ENCODE results near the gene TTC16. TPM values are rescaled to one million over a fixed set of nuclear protein-coding genes. Genes with fewer than 3 reads are reported as not detected.
A peak's percentile ranks its signal among the peaks of the same experiment; 100 is the strongest.
"Not testable (repeated sequence)": the region's sequence is repeated elsewhere in the genome, so short reads cannot be mapped to it uniquely, and the experiment has no call there.

TTC16 gene
- polyA plus RNA-seq, 3 donors, result 0.05 to 0.06 TPM; not detected in 1

DNA sequence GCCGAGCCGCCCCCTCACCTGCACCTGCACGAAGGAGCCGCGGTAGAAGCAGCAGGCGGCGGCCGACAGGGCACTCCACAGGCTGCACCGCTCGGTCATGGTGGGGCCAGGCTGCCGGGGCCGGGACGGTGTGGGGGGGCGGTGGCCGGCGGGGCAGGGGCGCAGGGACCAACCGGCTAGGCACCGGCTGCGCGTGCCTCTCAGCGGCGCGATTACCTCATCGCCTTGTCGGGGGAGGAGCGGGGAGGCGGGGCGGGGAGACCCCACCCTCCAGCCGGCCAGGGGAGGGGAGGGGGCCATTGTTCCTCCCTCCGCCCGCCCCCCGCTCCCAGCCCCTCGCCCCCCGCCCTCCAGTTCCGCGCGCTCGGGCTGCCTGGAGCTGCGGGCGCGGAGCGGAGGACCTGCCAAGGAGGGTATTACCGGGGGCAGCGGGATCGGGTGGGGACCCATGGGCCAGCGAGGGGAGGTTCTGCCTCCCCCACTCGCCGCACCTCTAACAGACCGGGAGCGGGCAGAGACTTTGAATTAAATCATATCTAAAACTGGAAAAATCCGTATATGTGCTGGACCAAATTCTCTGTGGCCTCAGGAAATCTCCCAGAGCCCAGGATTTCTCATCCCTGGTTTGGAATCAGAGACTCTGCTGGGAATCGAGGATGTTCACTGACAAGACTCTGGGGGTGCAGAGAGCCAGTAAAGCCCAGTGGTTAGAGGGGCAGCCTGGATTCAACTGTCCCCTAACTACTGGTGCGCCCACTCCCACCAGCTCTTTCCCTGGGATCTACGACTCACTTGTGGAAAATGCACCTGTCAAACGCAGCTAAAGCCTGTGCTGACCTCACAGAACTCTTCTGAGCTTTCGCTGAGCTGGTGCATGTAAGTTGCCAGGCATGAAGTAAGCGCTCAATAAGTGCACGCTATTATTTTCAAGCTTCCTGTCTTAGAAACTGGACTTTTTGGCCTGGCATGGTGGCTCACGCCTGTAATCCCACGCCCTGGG is 39.5 kb downstream of the TTC16 start:
- H3K27ac ChIP-seq (ENCODE audit: low read depth, low read length), result no peak overlapping the region
- WGBS, 3 donors, result 24 to 54% (median 51%) methylated on average over 35 to 61 of the region's 61 CpGs

DNA sequence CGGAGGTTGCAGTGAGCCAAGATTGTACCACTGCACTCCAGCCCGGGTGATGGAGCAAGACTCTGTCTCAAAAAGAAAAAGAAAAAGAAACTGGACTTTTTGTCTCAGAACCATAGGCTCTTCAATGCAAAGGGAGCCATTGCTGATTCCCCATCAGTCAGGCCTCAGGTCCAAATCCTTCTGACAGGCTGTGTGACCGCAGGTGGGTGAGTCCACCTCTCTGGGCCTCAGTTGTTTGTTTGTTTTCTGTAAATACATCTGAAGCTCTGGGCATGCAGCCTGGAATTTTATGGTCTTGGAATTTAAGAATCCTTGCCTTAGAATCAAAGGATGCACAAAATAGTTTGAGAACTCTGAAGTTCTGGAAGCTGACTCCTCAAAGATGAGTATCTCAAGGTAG is 40.4 kb downstream of the TTC16 start:
- WGBS, 3 donors, result 90 to 97% (median 93%) methylated on average over 3 of the region's 3 CpGs

GRCh38 chr9:127756776-127757175 is 40.9 kb downstream of the TTC16 start:
- H3K27ac ChIP-seq (ENCODE audit: low read depth, low read length), result not testable (repeated sequence)
- WGBS, 3 donors, result 71 to 88% (median 87%) methylated on average over 11 of the region's 11 CpGs

More for the DNA sequence above, 40.4 kb downstream of the TTC16 start:
- no peak overlapping the region for H3K27ac ChIP-seq (ENCODE audit: low read depth, low read length)

DNA sequence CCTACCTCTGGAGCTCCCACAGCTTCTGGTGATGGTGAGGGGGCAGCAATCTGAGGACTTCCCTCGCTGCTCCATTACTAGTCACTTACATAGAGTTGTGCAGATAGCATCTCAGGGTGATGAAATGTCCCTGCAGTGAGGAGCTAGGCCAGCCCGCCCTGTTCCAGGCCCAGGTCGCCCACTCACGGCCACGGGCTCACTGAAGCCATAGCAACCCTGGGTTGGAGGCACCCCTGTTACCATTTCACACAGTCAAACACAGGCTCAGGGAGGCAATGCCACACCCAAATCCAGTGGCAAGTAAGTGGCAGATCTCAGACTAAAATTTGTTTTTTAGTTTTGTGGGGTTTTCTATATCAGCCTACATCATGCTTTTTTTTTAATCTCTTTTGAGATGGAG is 43.0 kb downstream of the TTC16 start:
- H3K27ac ChIP-seq (ENCODE audit: low read depth, low read length), result no peak overlapping the region
- WGBS, 3 donors, result 83 to 89% (median 85%) methylated on average over 5 of the region's 5 CpGs

DNA sequence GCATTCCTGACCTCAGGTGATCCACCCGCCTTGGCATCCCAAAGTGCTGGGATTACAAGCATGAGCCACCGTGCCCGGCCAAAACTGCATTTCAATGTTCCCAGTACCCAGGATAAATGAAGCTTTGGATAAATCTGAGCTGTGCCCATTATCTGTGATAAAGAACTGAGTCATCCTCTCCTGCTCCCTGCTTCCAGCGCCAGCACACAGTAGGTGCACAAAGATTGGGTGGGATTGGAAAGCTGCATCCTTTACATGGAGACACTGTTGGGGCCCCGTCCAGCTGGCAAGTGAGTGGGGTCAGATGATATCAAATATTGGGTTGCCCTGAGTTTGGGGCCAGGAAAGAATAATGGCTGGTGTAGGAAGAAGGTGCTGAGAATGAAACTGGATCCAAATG is 45.2 kb downstream of the TTC16 start:
- WGBS, 3 donors, result 77 to 85% (median 77%) methylated on average over 5 of the region's 5 CpGs
- no peak overlapping the region for H3K27ac ChIP-seq (ENCODE audit: low read depth, low read length)

- H3K27ac ChIP-seq (ENCODE audit: low read depth, low read length), result no peak overlapping the region
- WGBS, 3 donors, result 49 to 72% (median 65%) methylated on average over 5 of the region's 5 CpGs
Observed at GRCh38 chr9:127761491-127761956, 45.6 kb downstream of the TTC16 start.

- WGBS, 3 donors, result 23 to 47% (median 26%) methylated on average over 16 of the region's 16 CpGs
Observed at GRCh38 chr9:127762111-127762676, 46.3 kb downstream of the TTC16 start.

DNA sequence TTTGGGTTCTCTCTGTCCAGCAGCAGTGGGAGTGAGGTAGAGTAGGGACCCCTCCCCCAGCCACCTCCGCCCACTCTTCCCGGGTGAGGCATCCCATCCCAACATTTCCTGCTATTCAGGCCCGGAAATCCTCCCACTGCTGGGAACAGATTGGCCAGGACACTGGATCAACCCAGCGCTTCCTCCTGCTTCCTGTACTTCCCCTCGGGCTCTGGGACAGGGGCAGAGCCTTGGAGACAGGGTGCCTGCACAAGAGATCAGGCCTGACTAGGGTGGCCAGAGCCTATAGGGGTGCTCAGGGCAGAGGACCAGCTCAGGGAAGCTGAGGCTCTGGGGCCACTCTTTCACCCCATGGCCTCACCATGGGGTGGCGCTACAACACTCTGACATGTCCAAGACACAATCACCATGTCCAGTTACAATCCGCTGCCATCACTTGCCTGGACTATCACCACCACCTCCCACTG is 48.1 kb downstream of the TTC16 start:
- WGBS, 3 donors, result 40 to 57% (median 48%) methylated on average over 7 of the region's 7 CpGs
- H3K27ac ChIP-seq (ENCODE audit: low read depth, low read length), result no peak overlapping the region

More at GRCh38 chr9:127762111-127762676, 46.3 kb downstream of the TTC16 start:
- no peak overlapping the region for H3K27ac ChIP-seq (ENCODE audit: low read depth, low read length)

- H3K27ac ChIP-seq (ENCODE audit: low read depth, low read length), result no peak overlapping the region
Observed at GRCh38 chr9:127765418-127765817, 49.5 kb downstream of the TTC16 start.

GRCh38 chr9:127767410-127767809 is 51.5 kb downstream of the TTC16 start:
- 44 to 75% (median 52%) methylated on average over 3 of the region's 3 CpGs for WGBS, 3 donors
- H3K27ac ChIP-seq (ENCODE audit: low read depth, low read length), result no peak overlapping the region

More at GRCh38 chr9:127765418-127765817, 49.5 kb downstream of the TTC16 start:
- WGBS, 3 donors, result 71 to 94% (median 73%) methylated on average over 1 of the region's 1 CpG

DNA sequence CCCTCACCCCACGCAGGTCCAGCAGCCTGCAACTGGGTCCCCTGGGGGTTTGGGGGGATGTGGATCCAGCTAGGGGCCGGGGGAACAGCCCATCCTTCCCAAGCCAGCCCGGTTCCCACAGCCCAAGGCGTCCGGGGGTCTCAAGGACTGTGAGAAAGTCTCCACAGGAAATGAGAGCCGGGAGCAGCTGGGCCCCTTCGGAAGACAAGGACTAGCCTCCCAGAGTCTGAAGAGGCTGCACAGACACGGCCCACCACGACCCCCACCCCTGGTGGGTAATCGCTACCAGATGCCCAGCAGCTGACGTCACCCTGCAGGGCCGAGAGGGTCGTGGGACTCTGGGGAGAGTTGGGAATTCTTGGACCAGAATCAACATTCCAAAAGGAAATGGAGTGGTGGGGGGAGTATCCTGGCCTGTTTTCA is 52.0 kb downstream of the TTC16 start:
- 40 to 46% (median 45%) methylated on average over 13 of the region's 13 CpGs for WGBS, 3 donors
- H3K27ac ChIP-seq (ENCODE audit: low read depth, low read length), result peak overlapping the region; percentile 35

- 46 to 75% (median 50%) methylated on average over 7 to 8 of the region's 8 CpGs for WGBS, 3 donors
- H3K27ac ChIP-seq (ENCODE audit: low read depth, low read length), result no peak overlapping the region
Observed at GRCh38 chr9:127768698-127769097, 52.8 kb downstream of the TTC16 start.

DNA sequence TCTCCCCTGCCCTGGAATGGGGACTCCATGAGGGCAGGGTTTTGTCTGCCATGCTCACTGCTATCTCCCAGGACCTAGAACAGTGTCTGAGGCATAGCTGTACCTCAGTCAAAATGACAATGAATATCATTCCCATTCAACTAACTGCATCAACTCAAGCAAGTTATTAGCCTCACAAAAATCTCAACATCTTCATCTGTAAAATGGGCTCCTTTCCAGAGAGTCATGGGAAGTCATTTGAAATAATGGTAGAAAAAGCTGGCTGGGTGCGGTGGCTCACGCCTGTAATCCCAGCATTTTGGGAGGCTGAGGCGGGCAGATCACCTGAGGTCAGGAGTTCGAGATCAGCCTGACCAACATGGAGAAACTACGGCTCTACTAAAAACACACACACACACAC is 53.2 kb downstream of the TTC16 start:
- WGBS, 3 donors, result 65 to 84% (median 84%) methylated on average over 5 of the region's 5 CpGs
- no peak overlapping the region for H3K27ac ChIP-seq (ENCODE audit: low read depth, low read length)

GRCh38 chr9:127769929-127770582 is 54.2 kb downstream of the TTC16 start:
- peak overlapping the region; percentile 3 for H3K27ac ChIP-seq (ENCODE audit: low read depth, low read length)
- 37 to 71% (median 44%) methylated on average over 4 of the region's 4 CpGs for WGBS, 3 donors

DNA sequence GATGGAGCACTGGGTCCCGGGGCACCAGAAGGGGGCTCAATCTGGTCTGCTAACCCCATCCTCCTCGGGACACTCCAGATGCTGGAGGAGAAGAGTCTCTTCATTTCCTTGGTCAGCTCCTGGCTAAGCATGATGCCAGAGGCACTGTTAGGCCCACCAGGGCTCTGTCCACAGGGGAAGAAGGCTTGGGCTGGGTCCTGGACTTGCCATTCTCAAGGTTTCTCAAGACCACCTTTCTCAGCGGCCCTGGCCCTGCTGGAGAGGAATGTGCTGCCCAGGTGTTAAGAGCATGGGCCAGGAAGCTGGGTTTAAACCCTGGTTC is 54.7 kb downstream of the TTC16 start:
- no peak overlapping the region for H3K27ac ChIP-seq (ENCODE audit: low read depth, low read length)
- WGBS, 3 donors, result 28 to 44% (median 32%) methylated on average over 3 of the region's 3 CpGs

- H3K27ac ChIP-seq (ENCODE audit: low read depth, low read length), result no peak overlapping the region
- 2% methylated on average over 24 to 43 of the region's 43 CpGs for WGBS, 3 donors
Observed at GRCh38 chr9:127770905-127771569, 55.2 kb downstream of the TTC16 start.

DNA sequence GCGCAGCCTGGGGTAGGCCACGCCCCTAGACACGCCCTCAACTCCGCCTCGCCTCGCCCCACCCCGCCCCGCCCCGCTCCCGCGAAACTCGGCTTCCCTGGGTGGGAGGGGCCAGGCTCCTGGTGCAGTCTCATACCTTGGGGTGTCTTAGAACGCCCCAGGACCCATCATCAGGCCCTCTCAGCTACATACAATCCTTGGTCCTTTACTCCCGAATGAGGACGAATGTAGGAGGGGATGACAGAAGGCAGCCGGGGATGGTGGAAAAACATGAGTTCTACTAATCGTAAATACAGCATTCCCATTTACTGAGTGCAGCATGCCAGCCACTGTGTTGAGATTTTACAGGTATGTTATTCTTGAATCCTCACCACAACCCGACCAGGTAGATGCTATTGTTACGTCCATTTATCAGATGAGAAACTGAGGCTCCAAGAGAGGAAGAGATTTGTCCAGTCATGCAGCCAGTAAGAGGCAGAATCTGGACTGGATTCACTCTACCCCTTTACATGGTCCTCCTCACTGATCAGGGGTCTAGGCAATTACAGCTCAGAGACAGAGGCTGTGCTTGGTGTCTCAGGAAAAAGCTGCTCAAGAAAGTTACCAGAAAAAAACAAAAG is 55.8 kb downstream of the TTC16 start:
- H3K27ac ChIP-seq (ENCODE audit: low read depth, low read length), result no peak overlapping the region
- WGBS, 3 donors, result 5 to 9% (median 8%) methylated on average over 19 of the region's 19 CpGs

DNA sequence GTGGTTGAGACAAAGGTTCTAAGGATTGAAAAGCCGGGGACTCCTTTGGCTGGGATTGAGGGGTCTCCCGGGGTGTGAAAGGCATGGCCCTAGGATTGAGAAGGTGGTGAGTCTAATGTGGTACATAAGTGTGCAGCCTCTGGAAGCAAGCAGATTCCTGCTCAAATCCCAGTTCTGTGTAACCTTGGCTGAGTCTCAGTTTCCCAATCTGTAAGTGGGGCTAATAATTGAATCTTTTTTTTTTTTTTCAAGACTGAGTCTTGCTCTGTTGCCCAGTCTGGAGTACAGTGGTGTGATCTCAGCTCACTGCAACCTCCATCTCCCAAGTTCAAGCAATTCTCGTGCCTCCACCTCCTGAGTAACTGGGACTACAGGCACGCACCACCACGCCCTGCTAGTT is 56.7 kb downstream of the TTC16 start:
- 95 to 97% (median 96%) methylated on average over 5 of the region's 5 CpGs for WGBS, 3 donors
- H3K27ac ChIP-seq (ENCODE audit: low read depth, low read length), result no peak overlapping the region

Measured in adipose tissue (tissue), 3 donors.